HepG2 (cell line): ENCODE measurements around the gene RPL23. TPM values are rescaled to one million over a fixed set of nuclear protein-coding genes. Genes with fewer than 3 reads are reported as not detected.

Experiments
- FOXA1 ChIP-seq, 2 experiments: fragments of 450-650 bp in 1 of 2; sonication (generic) in 1 of 2; formaldehyde crosslinking in 1 of 2; IDR thresholded peaks; 2 replicates each; pipeline versions ENCODE4 v1.4.0 to v1.6.1; 2016 to 2020; ENCODE audit warnings: missing genetic modification reagents in 1 of 2
- JUND ChIP-seq: sonication (generic); formaldehyde crosslinking; IDR thresholded peaks from 2 replicates; pipeline ENCODE4 v1.8.0; 2022; ENCODE audit warnings: mild to moderate bottlenecking, missing genetic modification reagents
- KDM6A ChIP-seq: IDR thresholded peaks from 2 replicates; pipeline ENCODE4 v1.6.1; 2016; ENCODE audit warnings: low read depth
- MBD4 ChIP-seq: IDR thresholded peaks from 2 replicates; pipeline ENCODE4 v1.6.1; 2012; ENCODE audit warnings: low read length, inconsistent platforms, borderline replicate concordance
- NCOA5 ChIP-seq: sonication (generic); formaldehyde crosslinking; IDR thresholded peaks from 2 replicates; pipeline ENCODE4 v1.4.0; 2020; ENCODE audit warnings: missing genetic modification reagents
- NFKB2 ChIP-seq: sonication (generic); formaldehyde crosslinking; IDR thresholded peaks from 2 replicates; pipeline ENCODE4 v1.4.0; 2020; ENCODE audit warnings: missing genetic modification reagents, borderline replicate concordance
- NR2F1 ChIP-seq, 2 experiments: fragments of 450-650 bp in 1 of 2; formaldehyde crosslinking in 1 of 2; IDR thresholded peaks; 2 replicates each; pipeline versions ENCODE4 v1.5.0 to v1.6.1; 2016 to 2020; ENCODE audit warnings: mild to moderate bottlenecking in 1 of 2, missing compliant biosample characterization in 1 of 2, missing genetic modification reagents in 1 of 2, moderate library complexity in 1 of 2
- PHF5A ChIP-seq: IDR thresholded peaks from one replicate; pipeline ENCODE4 v1.6.1; 2018; ENCODE audit warnings: low read depth, missing genetic modification reagents; ENCODE audit not compliant: unreplicated experiment
- STAT5B ChIP-seq: sonication (generic); formaldehyde crosslinking; IDR thresholded peaks from 2 replicates; pipeline ENCODE4 v1.4.0; 2020; ENCODE audit warnings: missing genetic modification reagents
- THYN1 ChIP-seq: sonication (generic); formaldehyde crosslinking; IDR thresholded peaks from 2 replicates; pipeline ENCODE4 v1.8.1; 2023; ENCODE audit warnings: low read depth, mild to moderate bottlenecking, moderate library complexity, missing genetic modification reagents, borderline replicate concordance
- YEATS4 ChIP-seq: sonication (generic); formaldehyde crosslinking; IDR thresholded peaks from 2 replicates; pipeline ENCODE4 v1.4.0; 2020; ENCODE audit warnings: missing genetic modification reagents, borderline replicate concordance
- ZNF777 ChIP-seq: sonication (generic); formaldehyde crosslinking; IDR thresholded peaks from 2 replicates; pipeline ENCODE4 v1.4.0; 2020; ENCODE audit warnings: missing genetic modification reagents
- ZNF792 ChIP-seq: IDR thresholded peaks from 2 replicates; pipeline ENCODE4 v1.6.1; 2016
- polyA plus RNA-seq, 8 experiments: library from polyadenylated mRNA; depleted of rRNA in 3 of 8; stranded (reverse) in 7 of 8; unstranded in 1 of 8; fragments of >200 nt; fragmentation: Illumina TruSeq in 4 of 8; extraction: Trizol in 4 of 8; gene quantifications; 2 replicates each; pipeline versions ENCODE4 v1.2.1 to v1.2.3, GENCODE V29; 2011 to 2016; ENCODE audit warnings: low read depth in 4 of 8, missing spikeins in 1 of 8, mixed read lengths in 1 of 8; ENCODE audit not compliant: insufficient read depth in 1 of 8
- total RNA-seq, 5 experiments: library from RNA; depleted of rRNA; stranded (reverse); fragments of >200 nt; fragmentation: Illumina TruSeq; extraction: Trizol; gene quantifications; 2 replicates each; pipeline ENCODE4 v1.2.3, GENCODE V29; 2016; ENCODE audit warnings: low read depth in 1 of 5
- TF ChIP-seq, protein P1 (sequence below): sonication (generic); formaldehyde crosslinking; IDR thresholded peaks from 2 replicates; pipeline ENCODE4 v1.8.1; 2023; ENCODE audit warnings: mild to moderate bottlenecking, missing genetic modification reagents
- TF ChIP-seq, protein P2 (sequence below): sonication (generic); formaldehyde crosslinking; conservative IDR thresholded peaks from 2 replicates; pipeline ENCODE4 v1.4.0; 2020; ENCODE audit warnings: missing genetic modification reagents
- TF ChIP-seq, protein P3 (sequence below): sonication (generic); formaldehyde crosslinking; IDR thresholded peaks from 2 replicates; pipeline ENCODE4 v1.4.0; 2020; ENCODE audit warnings: mild to moderate bottlenecking, missing genetic modification reagents
- TF ChIP-seq, protein P4 (sequence below): sonication (generic); formaldehyde crosslinking; IDR thresholded peaks from 2 replicates; pipeline ENCODE4 v1.5.0; 2020; ENCODE audit warnings: mild to moderate bottlenecking, low read depth, missing genetic modification reagents, borderline replicate concordance
- TF ChIP-seq, protein P5 (sequence below): sonication (generic); formaldehyde crosslinking; IDR thresholded peaks from 2 replicates; pipeline ENCODE4 v1.4.0; 2020; ENCODE audit warnings: missing genetic modification reagents, borderline replicate concordance
- TF ChIP-seq, protein P6 (sequence below): sonication (generic); formaldehyde crosslinking; conservative IDR thresholded peaks from 2 replicates; pipeline ENCODE4 v1.8.0; 2022; ENCODE audit warnings: missing genetic modification reagents

The RPL23 gene
- total and polyA plus RNA-seq, 2 of the 13 experiments (the other 11 are each of a cell fraction or from before 2014, with no cell fraction given), result 2,790 to 4,860 TPM

DNA sequence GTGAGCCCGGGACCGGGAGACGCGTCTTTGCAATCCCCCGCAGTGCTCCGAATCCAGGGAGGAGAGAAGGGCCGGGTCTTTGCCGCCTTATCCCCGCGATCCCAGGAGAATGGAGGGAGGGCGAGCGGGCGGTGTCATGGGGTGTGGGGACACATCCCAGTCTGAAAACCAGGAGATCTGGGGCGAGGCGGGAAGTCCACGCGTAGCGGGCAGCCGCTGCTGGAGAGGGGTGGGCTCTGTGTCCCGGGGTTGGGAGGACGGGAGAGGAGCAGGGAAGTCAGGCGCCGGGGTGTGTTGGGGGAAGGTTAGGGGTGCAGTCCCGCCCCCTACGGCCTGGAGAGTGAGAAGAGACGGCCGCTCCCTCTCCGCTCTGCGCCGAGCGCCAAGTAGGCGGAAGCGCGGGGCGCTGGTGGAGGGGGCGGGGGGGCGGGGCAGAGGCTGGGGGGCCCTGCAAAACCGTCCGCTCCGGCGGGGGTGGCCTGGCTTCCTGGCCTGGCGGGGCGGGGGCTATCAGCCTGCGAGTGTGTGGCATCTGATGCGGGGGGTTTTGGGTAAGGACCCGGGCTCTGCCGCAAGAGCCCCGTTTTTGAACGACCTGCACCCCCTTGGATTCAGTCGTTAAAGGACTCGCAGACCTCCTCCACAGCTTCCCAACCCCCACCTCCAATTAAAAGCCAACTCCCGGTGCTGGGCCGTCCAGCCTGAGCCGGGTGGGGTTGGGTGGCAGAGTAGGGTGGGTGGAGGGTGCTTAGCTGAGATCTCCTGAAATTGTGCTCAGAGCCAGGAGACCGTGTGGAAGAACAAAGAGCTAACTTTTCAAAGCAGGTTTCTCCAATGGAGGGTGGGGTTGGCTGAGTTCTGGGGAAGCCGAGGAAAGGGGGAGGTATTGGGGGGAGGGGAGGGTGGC, 17.0 kb upstream of the RPL23 start (continued):
- TF ChIP-seq, protein P1, sequence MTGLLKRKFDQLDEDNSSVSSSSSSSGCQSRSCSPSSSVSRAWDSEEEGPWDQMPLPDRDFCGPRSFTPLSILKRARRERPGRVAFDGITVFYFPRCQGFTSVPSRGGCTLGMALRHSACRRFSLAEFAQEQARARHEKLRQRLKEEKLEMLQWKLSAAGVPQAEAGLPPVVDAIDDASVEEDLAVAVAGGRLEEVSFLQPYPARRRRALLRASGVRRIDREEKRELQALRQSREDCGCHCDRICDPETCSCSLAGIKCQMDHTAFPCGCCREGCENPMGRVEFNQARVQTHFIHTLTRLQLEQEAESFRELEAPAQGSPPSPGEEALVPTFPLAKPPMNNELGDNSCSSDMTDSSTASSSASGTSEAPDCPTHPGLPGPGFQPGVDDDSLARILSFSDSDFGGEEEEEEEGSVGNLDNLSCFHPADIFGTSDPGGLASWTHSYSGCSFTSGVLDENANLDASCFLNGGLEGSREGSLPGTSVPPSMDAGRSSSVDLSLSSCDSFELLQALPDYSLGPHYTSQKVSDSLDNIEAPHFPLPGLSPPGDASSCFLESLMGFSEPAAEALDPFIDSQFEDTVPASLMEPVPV (CRISPR knock-in tag), result no peak; the same call in 1 of the 2 replicates
- TF ChIP-seq THYN1 (CRISPR knock-in tag), result no peak
- no peak for TF ChIP-seq NFKB2
- no peak; the same call in 1 of the 2 replicates for TF ChIP-seq JUND
- TF ChIP-seq, protein P2, sequence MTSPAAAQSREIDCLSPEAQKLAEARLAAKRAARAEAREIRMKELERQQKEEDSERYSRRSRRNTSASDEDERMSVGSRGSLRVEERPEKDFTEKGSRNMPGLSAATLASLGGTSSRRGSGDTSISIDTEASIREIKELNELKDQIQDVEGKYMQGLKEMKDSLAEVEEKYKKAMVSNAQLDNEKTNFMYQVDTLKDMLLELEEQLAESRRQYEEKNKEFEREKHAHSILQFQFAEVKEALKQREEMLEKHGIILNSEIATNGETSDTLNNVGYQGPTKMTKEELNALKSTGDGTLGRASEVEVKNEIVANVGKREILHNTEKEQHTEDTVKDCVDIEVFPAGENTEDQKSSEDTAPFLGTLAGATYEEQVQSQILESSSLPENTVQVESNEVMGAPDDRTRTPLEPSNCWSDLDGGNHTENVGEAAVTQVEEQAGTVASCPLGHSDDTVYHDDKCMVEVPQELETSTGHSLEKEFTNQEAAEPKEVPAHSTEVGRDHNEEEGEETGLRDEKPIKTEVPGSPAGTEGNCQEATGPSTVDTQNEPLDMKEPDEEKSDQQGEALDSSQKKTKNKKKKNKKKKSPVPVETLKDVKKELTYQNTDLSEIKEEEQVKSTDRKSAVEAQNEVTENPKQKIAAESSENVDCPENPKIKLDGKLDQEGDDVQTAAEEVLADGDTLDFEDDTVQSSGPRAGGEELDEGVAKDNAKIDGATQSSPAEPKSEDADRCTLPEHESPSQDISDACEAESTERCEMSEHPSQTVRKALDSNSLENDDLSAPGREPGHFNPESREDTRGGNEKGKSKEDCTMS (CRISPR knock-in tag), result no peak
- no peak for TF ChIP-seq PHF5A (CRISPR knock-in tag)
- TF ChIP-seq NCOA5, result no peak
- TF ChIP-seq, protein P3, sequence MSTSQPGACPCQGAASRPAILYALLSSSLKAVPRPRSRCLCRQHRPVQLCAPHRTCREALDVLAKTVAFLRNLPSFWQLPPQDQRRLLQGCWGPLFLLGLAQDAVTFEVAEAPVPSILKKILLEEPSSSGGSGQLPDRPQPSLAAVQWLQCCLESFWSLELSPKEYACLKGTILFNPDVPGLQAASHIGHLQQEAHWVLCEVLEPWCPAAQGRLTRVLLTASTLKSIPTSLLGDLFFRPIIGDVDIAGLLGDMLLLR (CRISPR knock-in tag), result no peak
- TF ChIP-seq, protein P4, sequence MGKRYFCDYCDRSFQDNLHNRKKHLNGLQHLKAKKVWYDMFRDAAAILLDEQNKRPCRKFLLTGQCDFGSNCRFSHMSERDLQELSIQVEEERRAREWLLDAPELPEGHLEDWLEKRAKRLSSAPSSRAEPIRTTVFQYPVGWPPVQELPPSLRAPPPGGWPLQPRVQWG (CRISPR knock-in tag), result no peak
- no peak for TF ChIP-seq ZNF777
- no peak for TF ChIP-seq MBD4
- no peak for TF ChIP-seq STAT5B (CRISPR knock-in tag)
- no peak for TF ChIP-seq ZNF792 (CRISPR knock-in tag)
- TF ChIP-seq, protein P5, sequence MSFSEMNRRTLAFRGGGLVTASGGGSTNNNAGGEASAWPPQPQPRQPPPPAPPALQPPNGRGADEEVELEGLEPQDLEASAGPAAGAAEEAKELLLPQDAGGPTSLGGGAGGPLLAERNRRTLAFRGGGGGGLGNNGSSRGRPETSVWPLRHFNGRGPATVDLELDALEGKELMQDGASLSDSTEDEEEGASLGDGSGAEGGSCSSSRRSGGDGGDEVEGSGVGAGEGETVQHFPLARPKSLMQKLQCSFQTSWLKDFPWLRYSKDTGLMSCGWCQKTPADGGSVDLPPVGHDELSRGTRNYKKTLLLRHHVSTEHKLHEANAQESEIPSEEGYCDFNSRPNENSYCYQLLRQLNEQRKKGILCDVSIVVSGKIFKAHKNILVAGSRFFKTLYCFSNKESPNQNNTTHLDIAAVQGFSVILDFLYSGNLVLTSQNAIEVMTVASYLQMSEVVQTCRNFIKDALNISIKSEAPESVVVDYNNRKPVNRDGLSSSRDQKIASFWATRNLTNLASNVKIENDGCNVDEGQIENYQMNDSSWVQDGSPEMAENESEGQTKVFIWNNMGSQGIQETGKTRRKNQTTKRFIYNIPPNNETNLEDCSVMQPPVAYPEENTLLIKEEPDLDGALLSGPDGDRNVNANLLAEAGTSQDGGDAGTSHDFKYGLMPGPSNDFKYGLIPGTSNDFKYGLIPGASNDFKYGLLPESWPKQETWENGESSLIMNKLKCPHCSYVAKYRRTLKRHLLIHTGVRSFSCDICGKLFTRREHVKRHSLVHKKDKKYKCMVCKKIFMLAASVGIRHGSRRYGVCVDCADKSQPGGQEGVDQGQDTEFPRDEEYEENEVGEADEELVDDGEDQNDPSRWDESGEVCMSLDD (CRISPR knock-in tag), result no peak
- TF ChIP-seq FOXA1 (IDR thresholded peaks at IDR 0.05), result no peak
- TF ChIP-seq FOXA1 (CRISPR knock-in tag; IDR thresholded peaks at IDR 0.05), result no peak
- no peak for TF ChIP-seq YEATS4
- TF ChIP-seq NR2F1 (CRISPR knock-in tag; IDR thresholded peaks at IDR 0.05), result no peak
- TF ChIP-seq, protein P6, sequence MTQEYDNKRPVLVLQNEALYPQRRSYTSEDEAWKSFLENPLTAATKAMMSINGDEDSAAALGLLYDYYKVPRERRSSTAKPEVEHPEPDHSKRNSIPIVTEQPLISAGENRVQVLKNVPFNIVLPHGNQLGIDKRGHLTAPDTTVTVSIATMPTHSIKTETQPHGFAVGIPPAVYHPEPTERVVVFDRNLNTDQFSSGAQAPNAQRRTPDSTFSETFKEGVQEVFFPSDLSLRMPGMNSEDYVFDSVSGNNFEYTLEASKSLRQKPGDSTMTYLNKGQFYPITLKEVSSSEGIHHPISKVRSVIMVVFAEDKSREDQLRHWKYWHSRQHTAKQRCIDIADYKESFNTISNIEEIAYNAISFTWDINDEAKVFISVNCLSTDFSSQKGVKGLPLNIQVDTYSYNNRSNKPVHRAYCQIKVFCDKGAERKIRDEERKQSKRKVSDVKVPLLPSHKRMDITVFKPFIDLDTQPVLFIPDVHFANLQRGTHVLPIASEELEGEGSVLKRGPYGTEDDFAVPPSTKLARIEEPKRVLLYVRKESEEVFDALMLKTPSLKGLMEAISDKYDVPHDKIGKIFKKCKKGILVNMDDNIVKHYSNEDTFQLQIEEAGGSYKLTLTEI (CRISPR knock-in tag), result no peak
- TF ChIP-seq KDM6A (CRISPR knock-in tag), result no peak
